ENCODE data around the gene TAPT1. TPM values are rescaled to one million over a fixed set of nuclear protein-coding genes. Genes with fewer than 3 reads are reported as not detected.

TAPT1 gene
- total RNA-seq, 1 donor from 2014 or later: 23.0 TPM

DNA sequence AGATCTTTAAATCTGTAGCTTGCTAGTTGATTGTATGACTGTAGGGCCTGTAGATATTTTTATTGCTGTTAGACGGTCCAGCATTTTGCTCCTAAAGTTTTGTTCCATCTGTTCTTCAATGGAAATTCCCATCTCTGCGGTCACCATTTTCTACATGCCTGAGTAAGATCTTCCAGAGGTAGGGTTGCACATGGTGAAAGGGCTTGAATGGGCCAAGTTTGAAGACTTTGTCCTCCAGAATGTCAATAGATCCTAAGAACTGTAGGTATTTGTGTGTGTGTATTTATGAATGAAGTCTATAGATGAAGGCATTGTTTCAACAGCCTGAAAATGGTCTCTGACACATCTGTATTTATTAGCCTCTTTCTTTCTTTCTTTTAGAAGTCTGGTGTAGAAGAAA, 22.3 kb upstream of the TAPT1 start:
- Mint-ChIP-seq H3K4me3 (ENCODE audit: unreplicated experiment) (no peak overlapping the region), H3K9me3 (ENCODE audit: low read depth) (no peaks in the 10 kb centered on the region), H3K27ac (ENCODE audit: unreplicated experiment) (no peak overlapping the region), H3K27me3 (ENCODE audit: low read depth) (no peaks in the 10 kb centered on the region), H3K36me3 (ENCODE audit: low read depth) (peaks cover 29% of the 10 kb centered on the region), H3K4me1 (ENCODE audit: low read depth) (peaks cover 8% of the 10 kb centered on the region)
- no peak for TF ChIP-seq CTCF (IDR thresholded peaks at IDR 0.05)
- DNase-seq (ENCODE audit: low spot score): no peak

DNA sequence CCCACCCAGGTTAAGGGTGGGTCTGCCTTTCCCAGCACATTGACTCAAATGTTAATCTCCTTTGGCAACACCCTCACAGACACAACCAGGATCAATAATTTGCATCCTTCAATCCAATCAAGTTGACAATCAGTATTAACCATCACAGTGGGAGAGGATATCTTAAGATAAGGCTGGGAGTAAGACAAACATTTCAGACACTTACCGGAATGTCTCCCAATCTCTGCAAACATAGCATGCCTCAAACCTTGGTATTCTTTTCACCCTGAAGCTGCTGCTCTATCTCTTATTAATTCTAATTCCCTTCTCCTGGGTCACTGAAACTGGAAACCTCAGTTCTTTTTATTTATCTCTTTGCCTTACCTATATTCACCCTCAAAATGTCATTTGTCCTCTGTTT, 19.0 kb upstream of the TAPT1 start:
- Mint-ChIP-seq H3K4me3 (ENCODE audit: unreplicated experiment) (no peak overlapping the region), H3K27ac (ENCODE audit: unreplicated experiment) (no peak overlapping the region), H3K27me3 (ENCODE audit: low read depth) (no peaks in the 10 kb centered on the region), H3K36me3 (ENCODE audit: low read depth) (peaks cover 29% of the 10 kb centered on the region), H3K4me1 (ENCODE audit: low read depth) (no peaks in the 10 kb centered on the region), H3K9me3 (ENCODE audit: low read depth) (no peaks in the 10 kb centered on the region)
- no peak for TF ChIP-seq CTCF (IDR thresholded peaks at IDR 0.05)
- DNase-seq (ENCODE audit: low spot score): no peak

DNA sequence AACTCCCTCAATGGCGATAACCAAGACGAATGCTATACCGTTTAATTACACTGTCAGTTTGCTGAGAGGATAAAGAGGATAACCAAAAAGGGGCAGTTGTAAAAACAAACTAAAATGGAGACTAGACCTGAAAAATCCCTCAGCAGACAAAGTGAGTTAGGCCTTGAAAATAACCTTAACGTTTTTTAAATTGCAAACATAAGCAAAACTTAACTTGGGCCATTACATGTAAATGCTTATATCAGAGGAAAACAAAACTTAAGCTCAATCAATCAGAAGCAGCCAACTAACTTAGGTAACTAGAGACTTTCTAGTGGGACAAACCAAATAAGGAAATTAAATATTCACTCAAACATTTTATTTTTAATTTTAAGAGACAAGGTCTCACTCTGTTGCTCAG, 17.0 kb upstream of the TAPT1 start:
- H3K9me3 Mint-ChIP-seq (ENCODE audit: low read depth): no peaks in the 10 kb centered on the region
- DNase-seq (ENCODE audit: low spot score): no peak

DNA sequence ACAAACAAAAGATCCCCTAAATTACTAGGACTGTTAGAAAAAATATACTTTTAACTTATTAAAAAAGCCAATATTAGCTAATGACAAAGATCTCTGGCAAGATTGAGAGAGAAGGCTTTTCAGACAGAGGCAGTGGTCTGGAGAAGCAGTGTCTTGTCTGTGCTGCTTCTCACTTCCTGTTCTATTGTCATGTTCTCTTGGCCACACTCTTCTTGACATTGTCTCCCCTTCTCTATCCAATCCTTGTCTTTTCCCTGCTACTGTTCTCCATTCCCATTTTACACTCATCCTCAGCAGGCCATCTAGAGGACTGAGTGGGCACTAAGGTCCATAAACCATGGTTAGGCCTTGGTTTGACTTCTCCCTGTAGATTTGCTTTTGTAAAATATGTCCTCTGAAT, 14.0 kb upstream of the TAPT1 start:
- no peak overlapping the region for H3K27ac Mint-ChIP-seq (ENCODE audit: unreplicated experiment)
- DNase-seq (ENCODE audit: low spot score): no peak
- H3K4me3 Mint-ChIP-seq (ENCODE audit: unreplicated experiment): no peak overlapping the region
- H3K27me3 Mint-ChIP-seq (ENCODE audit: low read depth): no peaks in the 10 kb centered on the region
- TF ChIP-seq CTCF (IDR thresholded peaks at IDR 0.05): no peak
- peaks cover 15% of the 10 kb centered on the region for H3K36me3 Mint-ChIP-seq (ENCODE audit: low read depth)
- H3K4me1 Mint-ChIP-seq (ENCODE audit: low read depth): no peaks in the 10 kb centered on the region
- no peaks in the 10 kb centered on the region for H3K9me3 Mint-ChIP-seq (ENCODE audit: low read depth)

More for the DNA sequence above, 17.0 kb upstream of the TAPT1 start:
- no peak for TF ChIP-seq CTCF (IDR thresholded peaks at IDR 0.05)
- Mint-ChIP-seq H3K36me3 (ENCODE audit: low read depth) (peaks cover 29% of the 10 kb centered on the region), H3K4me3 (ENCODE audit: unreplicated experiment) (no peak overlapping the region), H3K27ac (ENCODE audit: unreplicated experiment) (no peak overlapping the region), H3K27me3 (ENCODE audit: low read depth) (no peaks in the 10 kb centered on the region), H3K4me1 (ENCODE audit: low read depth) (no peaks in the 10 kb centered on the region)

- Mint-ChIP-seq H3K9me3 (ENCODE audit: low read depth) (no peaks in the 10 kb centered on the region), H3K27ac (ENCODE audit: unreplicated experiment) (no peak overlapping the region), H3K27me3 (ENCODE audit: low read depth) (no peaks in the 10 kb centered on the region), H3K4me3 (ENCODE audit: unreplicated experiment) (no peak overlapping the region), H3K4me1 (ENCODE audit: low read depth) (no peaks in the 10 kb centered on the region), H3K36me3 (ENCODE audit: low read depth) (peaks cover 15% of the 10 kb centered on the region)
- no peak for DNase-seq (ENCODE audit: low spot score)
- TF ChIP-seq CTCF (IDR thresholded peaks at IDR 0.05): no peak
These were observed 12.8 kb upstream of the TAPT1 start for GRCh38 chr4:16239086-16239485.
